ENCODE results near the gene ATP1B3.

GRCh38 chr3:141901914-141902313 is 25.5 kb downstream of the ATP1B3 start:
- TF ChIP-seq CTCF (IDR thresholded peaks at IDR 0.05; ENCODE audit: low read length) (no peak), EZH2phosphoT487 (IDR thresholded peaks at IDR 0.05; ENCODE audit: low read length) (no peak)
